ENCODE measurements around the gene IBTK.

IBTK gene

DNA sequence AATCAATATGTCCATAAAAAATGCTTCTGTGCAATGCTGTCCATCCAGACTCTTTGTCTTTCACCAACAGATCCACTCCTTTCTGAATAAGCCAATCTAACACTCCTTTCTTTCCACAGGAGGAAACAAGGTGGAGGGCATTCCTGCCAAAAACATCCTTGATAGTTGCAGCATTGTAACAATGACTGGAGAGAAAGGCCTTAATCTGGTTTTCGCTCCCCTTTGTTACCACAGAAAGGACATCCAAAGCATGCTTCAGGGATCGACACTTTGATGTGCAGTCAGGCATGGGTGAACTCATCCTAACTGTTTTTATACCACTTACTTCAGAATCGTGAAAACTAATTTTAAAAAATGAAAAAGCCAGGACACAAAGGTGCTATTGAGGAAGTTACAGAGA is 7.4 kb downstream of the IBTK start:
- no peak for DNase-seq (ENCODE audit: low read depth, low spot score)
- TF ChIP-seq, protein P1, sequence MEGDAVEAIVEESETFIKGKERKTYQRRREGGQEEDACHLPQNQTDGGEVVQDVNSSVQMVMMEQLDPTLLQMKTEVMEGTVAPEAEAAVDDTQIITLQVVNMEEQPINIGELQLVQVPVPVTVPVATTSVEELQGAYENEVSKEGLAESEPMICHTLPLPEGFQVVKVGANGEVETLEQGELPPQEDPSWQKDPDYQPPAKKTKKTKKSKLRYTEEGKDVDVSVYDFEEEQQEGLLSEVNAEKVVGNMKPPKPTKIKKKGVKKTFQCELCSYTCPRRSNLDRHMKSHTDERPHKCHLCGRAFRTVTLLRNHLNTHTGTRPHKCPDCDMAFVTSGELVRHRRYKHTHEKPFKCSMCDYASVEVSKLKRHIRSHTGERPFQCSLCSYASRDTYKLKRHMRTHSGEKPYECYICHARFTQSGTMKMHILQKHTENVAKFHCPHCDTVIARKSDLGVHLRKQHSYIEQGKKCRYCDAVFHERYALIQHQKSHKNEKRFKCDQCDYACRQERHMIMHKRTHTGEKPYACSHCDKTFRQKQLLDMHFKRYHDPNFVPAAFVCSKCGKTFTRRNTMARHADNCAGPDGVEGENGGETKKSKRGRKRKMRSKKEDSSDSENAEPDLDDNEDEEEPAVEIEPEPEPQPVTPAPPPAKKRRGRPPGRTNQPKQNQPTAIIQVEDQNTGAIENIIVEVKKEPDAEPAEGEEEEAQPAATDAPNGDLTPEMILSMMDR (IDR thresholded peaks at IDR 0.05; ENCODE audit: insufficient read depth, low read length, missing control alignments), result no peak
- ChIA-PET POLR2A (no interaction called here), CTCF (interaction anchor here (1.0 to 2.3 kb wide), 3 partner anchors 12 to 827 kb away, joined by 4 to 11 read pairs (median 8); partner anchors contain the start of genes DOP1A and UBE3D)
- H3K4me3 ChIP-seq (ENCODE audit: low read depth, low read length), result no peak overlapping the region

DNA sequence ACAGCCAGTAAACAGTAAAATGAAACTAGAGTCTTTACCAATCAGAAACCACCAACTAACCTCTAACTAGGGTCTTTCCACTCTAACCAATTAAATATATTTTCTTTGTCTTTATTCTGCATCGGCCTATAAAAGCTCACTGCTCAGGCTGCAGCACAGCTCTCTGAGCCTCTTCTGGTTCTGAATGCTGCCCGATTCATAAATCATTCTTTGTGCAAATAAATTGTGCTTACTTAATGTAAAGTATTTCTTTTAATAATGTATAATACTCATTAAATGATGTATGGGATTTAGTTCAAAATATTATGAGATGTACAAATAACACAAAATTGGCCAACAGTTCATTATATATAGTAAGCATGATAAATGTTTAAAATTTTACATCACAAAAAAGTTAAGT is 7.9 kb downstream of the IBTK start:
- ChIA-PET CTCF (interaction anchor here (2.1 kb wide), 1 partner anchor 827 kb away, joined by 11 read pairs; the partner anchor contains the start of gene DOP1A), POLR2A (no interaction called here)
- TF ChIP-seq, protein P1 (IDR thresholded peaks at IDR 0.05; ENCODE audit: insufficient read depth, low read length, missing control alignments), result no peak
- DNase-seq (ENCODE audit: low read depth, low spot score), result no peak
- H3K4me3 ChIP-seq (ENCODE audit: low read depth, low read length), result no peak overlapping the region

DNA sequence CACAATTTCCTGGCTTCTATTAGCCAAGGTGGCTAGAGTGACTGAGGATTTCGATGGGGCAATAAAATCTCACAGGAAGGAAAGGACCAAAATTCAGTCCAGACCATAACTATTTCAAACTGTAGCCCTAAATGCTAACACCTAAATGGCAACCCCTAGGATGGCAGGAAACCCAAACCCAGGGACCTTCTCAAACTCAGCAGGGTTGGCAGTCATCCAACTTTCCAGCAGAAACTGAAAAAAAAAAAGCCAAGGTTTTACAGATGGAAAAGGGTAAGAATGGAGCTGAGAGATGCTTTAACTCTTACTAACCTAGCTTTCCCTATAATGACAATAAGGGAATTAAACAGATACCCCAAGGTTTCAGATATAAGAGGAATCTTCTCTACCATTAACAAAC is 10.5 kb downstream of the IBTK start:
- ChIA-PET POLR2A (no interaction called here), CTCF (interaction anchor here (1.3 kb wide), 1 partner anchor 11 kb away, joined by 4 read pairs; no protein-coding TSS in a partner anchor)
- no peak for DNase-seq (ENCODE audit: low read depth, low spot score)
- TF ChIP-seq, protein P1 (IDR thresholded peaks at IDR 0.05; ENCODE audit: insufficient read depth, low read length, missing control alignments), result no peak
- no peak overlapping the region for H3K4me3 ChIP-seq (ENCODE audit: low read depth, low read length)

DNA sequence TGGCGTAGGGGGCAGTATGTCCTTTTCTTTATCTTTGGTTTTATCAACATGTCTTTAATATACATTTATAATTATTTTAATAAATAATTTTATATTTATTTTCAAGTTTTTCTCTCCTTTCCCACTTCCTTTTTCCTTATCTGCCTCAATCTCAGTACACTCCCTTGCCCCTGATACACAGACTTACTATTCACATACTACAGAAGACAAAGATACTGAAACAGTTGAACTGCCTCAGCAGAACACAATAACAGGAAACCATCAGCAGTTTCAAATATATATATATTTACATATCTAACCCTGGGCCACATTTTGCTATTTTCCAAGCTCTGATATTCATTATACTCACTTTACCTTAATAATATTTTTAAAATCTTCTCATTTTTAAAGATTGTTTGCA is 19.8 kb downstream of the IBTK start:
- CTCF ChIA-PET, result no interaction called here
- DNase-seq (ENCODE audit: low read depth, low spot score), result no peak
- H3K4me3 ChIP-seq (ENCODE audit: low read depth, low read length), result no peak overlapping the region
- TF ChIP-seq, protein P1 (IDR thresholded peaks at IDR 0.05; ENCODE audit: insufficient read depth, low read length, missing control alignments), result no peak
- POLR2A ChIA-PET, result no interaction called here

DNA sequence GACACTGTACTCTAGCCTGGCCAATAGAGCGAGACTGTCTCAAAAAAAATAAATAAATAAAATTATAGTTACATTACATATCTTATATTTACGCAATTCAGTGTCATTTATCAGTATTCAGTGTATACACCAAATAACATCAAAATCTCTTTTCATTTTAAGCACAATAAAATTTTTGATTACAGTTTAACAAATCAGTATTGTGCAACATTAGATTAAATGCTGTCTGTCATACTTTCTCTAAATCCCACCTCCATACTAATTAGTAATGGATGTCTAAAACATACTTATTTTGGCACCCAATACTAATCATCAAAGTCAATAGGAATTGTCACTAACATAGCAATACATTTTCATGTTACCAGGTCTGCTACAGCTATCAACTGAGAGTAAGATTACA is 27.4 kb downstream of the IBTK start:
- H3K4me3 ChIP-seq (ENCODE audit: low read depth, low read length), result no peak overlapping the region
- ChIA-PET POLR2A (no interaction called here), CTCF (no interaction called here)
- TF ChIP-seq, protein P1 (IDR thresholded peaks at IDR 0.05; ENCODE audit: insufficient read depth, low read length, missing control alignments), result no peak
- DNase-seq (ENCODE audit: low read depth, low spot score), result no peak

DNA sequence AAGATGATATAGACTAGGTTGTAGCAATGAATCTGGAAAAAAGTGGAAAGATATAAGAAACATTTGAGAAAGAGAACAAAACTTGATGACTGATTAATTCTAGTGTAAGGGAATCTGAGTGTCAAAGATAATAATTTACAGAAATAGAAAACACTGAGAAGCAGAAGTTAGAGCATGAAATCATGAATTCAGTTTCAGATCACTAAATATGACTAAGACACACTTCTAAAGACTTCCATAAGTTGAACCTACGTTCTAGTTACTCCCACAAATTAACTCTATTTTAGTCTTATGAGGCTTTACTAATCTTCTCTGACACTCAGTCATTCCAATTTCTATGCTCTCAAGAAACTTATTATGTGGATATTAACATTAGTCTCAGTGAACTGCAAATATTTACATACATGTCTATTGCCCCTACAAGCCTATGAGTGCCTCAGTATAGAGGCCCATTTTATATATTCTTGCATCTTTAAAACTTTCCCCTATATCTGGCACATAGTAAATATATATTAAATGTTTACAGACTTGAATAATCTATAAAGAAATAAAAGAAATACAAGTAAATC is 30.4 kb downstream of the IBTK start:
- DNase-seq (ENCODE audit: low read depth, low spot score), result no peak
- TF ChIP-seq, protein P1 (IDR thresholded peaks at IDR 0.05; ENCODE audit: insufficient read depth, low read length, missing control alignments), result no peak
- POLR2A ChIA-PET, result no interaction called here

More for the DNA sequence above, 30.4 kb downstream of the IBTK start:
- no peak overlapping the region for H3K4me3 ChIP-seq (ENCODE audit: low read depth, low read length)
- CTCF ChIA-PET, result no interaction called here

All from AG04449 (cell line).